Ovary (tissue), 9 donors: ENCODE results near the gene GOLGA6L10. TPM values are rescaled to one million over a fixed set of nuclear protein-coding genes. Genes with fewer than 3 reads are reported as not detected.
"Not testable (repeated sequence)": the region's sequence is repeated elsewhere in the genome, so short reads cannot be mapped to it uniquely, and the experiment has no call there.

Source experiments
- DNase-seq, 5 donors: peaks; one replicate each; pipeline ENCODE4 v3.0.0-alpha.2; 2019 to 2020
- H3K27ac ChIP-seq, 2 donors: fragments of 200-600 bp; one replicate each; pipeline versions ENCODE4 v1.5.1 to v1.8.0; 2019 to 2022
- H3K27me3 ChIP-seq: fragments of 200-600 bp; one replicate; pipeline ENCODE4 v1.8.0; 2022
- H3K36me3 ChIP-seq: fragments of 200-600 bp; sonication (generic); one replicate; pipeline ENCODE4 v1.5.1; 2019
- H3K4me1 ChIP-seq: one replicate; pipeline ENCODE4 v1.8.1; 2013; ENCODE audit warnings: mild to moderate bottlenecking, moderate library complexity; ENCODE audit not compliant: insufficient read depth
- H3K4me3 ChIP-seq: fragments of 200-600 bp; sonication (generic); one replicate; pipeline ENCODE4 v1.5.1; 2017
- H3K9me3 ChIP-seq, 2 donors: fragments of 200-600 bp in 1 of 2; sonication (generic) in 1 of 2; one replicate each; pipeline versions ENCODE4 v1.5.1 to v1.8.1; 2013 to 2019; ENCODE audit warnings: mild to moderate bottlenecking in 1 of 2, moderate library complexity in 1 of 2
- CTCF ChIP-seq, 3 donors: fragments of 450-650 bp in 2 of 3; fragments of 200-600 bp in 1 of 3; IDR thresholded peaks; one replicate each; pipeline versions ENCODE4 v1.5.1 to v1.8.0; 2016 to 2022; ENCODE audit warnings: antibody characterized with exemption in 3 of 3, mild to moderate bottlenecking in 1 of 3
- EP300 ChIP-seq: sonication (generic); formaldehyde crosslinking; IDR thresholded peaks from one replicate; pipeline ENCODE4 v1.6.1; 2017; ENCODE audit warnings: antibody characterized with exemption
- POLR2A ChIP-seq: fragments of 450-650 bp; IDR thresholded peaks from one replicate; pipeline ENCODE4 v1.6.1; 2017; ENCODE audit warnings: antibody characterized with exemption, mild to moderate bottlenecking, moderate library complexity
- WGBS, 3 donors: extraction: QIAGEN DNeasy Blood & Tissue Kit in 1 of 3; methylation state at CpG; one replicate each; pipeline versions ENCODE4 v1.1.5 to v1.1.7; 2013 to 2017; 5-methylcytosine and 5-hydroxymethylcytosine counted together
- intact Hi-C, 4 donors: fragments of 100-400 bp; cut with DNase I; formaldehyde crosslinking; loops; one replicate each; pipeline versions ENCODE4 v1.11.0 to v1.15.1; 2022 to 2023
- polyA plus RNA-seq, 2 donors: library from polyadenylated mRNA; stranded (reverse); fragments of 200-250 nt in 1 of 2; fragments of 350-450 nt in 1 of 2; fragmentation: Illumina TruSeq in 1 of 2; extraction: RNeasy Lipid Tissue Mini Kit (QIAGEN cat#74804) in 1 of 2; gene quantifications; one replicate each; pipeline ENCODE4 v1.2.3, GENCODE V29; 2013 to 2014
- total RNA-seq, 7 donors: library from RNA; depleted of rRNA in 2 of 7; stranded (reverse); fragments of >200 nt in 2 of 7; fragmentation: NEBNext Ultra II Directional in 3 of 7; extraction: Animal tissue kit (Norgen Biotek cat#: 25700) in 3 of 7; gene quantifications; one replicate each; pipeline versions ENCODE4 v1.1.0 to v1.2.4, GENCODE V29; 2016 to 2023
- donor health status: DM: no; HTN: no; CAD: no; lungs with moderate emphysema.
- donor health status: DM: no; HTN: no; CAD: no.
- donor health status: Bipolar disorder and iron deficiency.
- donor health status: DM: yes; HTN: yes; CAD: no.
- donor health status: DM: no; HTN: no; CAD: no.
- donor health status: DM: yes; HTN: yes; CAD: no.

The GOLGA6L10 gene
- total and polyA plus RNA-seq, 9 donors: 0.43 to 3.3 (median 1.5) TPM

- Histone ChIP-seq H3K4me3 (no peak overlapping the region), H3K4me1 (no peaks in the 10 kb centered on the region), H3K36me3 (no peaks in the 10 kb centered on the region), H3K27me3 (no peaks in the 10 kb centered on the region), H3K9me3 (no peaks in the 10 kb centered on the region), H3K27ac (no peak overlapping the region)
- intact Hi-C loops: no loop called here
- DNase-seq: no peak
- WGBS, 3 donors: 80 to 88% (median 85%) methylated on average over 4 of the region's 4 CpGs
- no peak for TF ChIP-seq CTCF (IDR thresholded peaks at IDR 0.05)
- TF ChIP-seq EP300: no peak
- no peak for TF ChIP-seq POLR2A
These were observed 44.5 kb downstream of the GOLGA6L10 start for GRCh38 chr15:82304778-82305090.

GRCh38 chr15:82303956-82304777, 45.1 kb downstream of the GOLGA6L10 start:
- WGBS, 3 donors: 91 to 96% (median 96%) methylated on average over 11 to 12 of the region's 12 CpGs
- H3K9me3 ChIP-seq: no peaks in the 10 kb centered on the region
- DNase-seq: no peak

GRCh38 chr15:82301296-82302016, 47.8 kb downstream of the GOLGA6L10 start:
- no peak for DNase-seq
- no peak overlapping the region for H3K4me3 ChIP-seq
- TF ChIP-seq EP300 (no peak), CTCF (IDR thresholded peaks at IDR 0.05) (no peak), POLR2A (no peak)
- no peaks in the 10 kb centered on the region for H3K4me1 ChIP-seq
- no peaks in the 10 kb centered on the region for H3K9me3 ChIP-seq
- no peaks in the 10 kb centered on the region for H3K27me3 ChIP-seq
- no peak overlapping the region for H3K27ac ChIP-seq
- intact Hi-C loops: no loop called here
- WGBS, 3 donors: 73 to 76% (median 73%) methylated on average over 3 of the region's 3 CpGs
- no peaks in the 10 kb centered on the region for H3K36me3 ChIP-seq

More at GRCh38 chr15:82303956-82304777, 45.1 kb downstream of the GOLGA6L10 start:
- intact Hi-C loops: no loop called here
- no peaks in the 10 kb centered on the region for H3K36me3 ChIP-seq
- H3K27me3 ChIP-seq: no peaks in the 10 kb centered on the region
- no peak for TF ChIP-seq CTCF (IDR thresholded peaks at IDR 0.05)
- TF ChIP-seq EP300: no peak
- no peak for TF ChIP-seq POLR2A
- no peak overlapping the region for H3K4me3 ChIP-seq
- H3K4me1 ChIP-seq: no peaks in the 10 kb centered on the region
- no peak overlapping the region for H3K27ac ChIP-seq

GRCh38 chr15:82300883-82301282, 48.4 kb downstream of the GOLGA6L10 start:
- Histone ChIP-seq H3K4me1 (no peaks in the 10 kb centered on the region), H3K27me3 (no peaks in the 10 kb centered on the region), H3K4me3 (no peak overlapping the region), H3K9me3 (no peaks in the 10 kb centered on the region), H3K27ac (no peak overlapping the region), H3K36me3 (no peaks in the 10 kb centered on the region)
- intact Hi-C loops: no loop called here
- TF ChIP-seq POLR2A (no peak), CTCF (IDR thresholded peaks at IDR 0.05) (no peak), EP300 (no peak)
- DNase-seq: no peak
- WGBS, 3 donors: 89 to 91% (median 90%) methylated on average over 7 of the region's 7 CpGs

GRCh38 chr15:82300326-82300725, 48.9 kb downstream of the GOLGA6L10 start:
- H3K36me3 ChIP-seq, H3K27ac ChIP-seq, H3K9me3 ChIP-seq, intact Hi-C loops, H3K4me3 ChIP-seq, H3K27me3 ChIP-seq, H3K4me1 ChIP-seq, DNase-seq: not testable (repeated sequence)
- 30 to 48% (median 35%) methylated on average over 5 to 6 of the region's 6 CpGs for WGBS, 3 donors

- H3K27ac ChIP-seq, H3K9me3 ChIP-seq, H3K27me3 ChIP-seq, H3K36me3 ChIP-seq, H3K4me3 ChIP-seq, intact Hi-C loops, DNase-seq, H3K4me1 ChIP-seq: not testable (repeated sequence)
- WGBS, 3 donors: 74 to 86% (median 79%) methylated on average over 3 to 4 of the region's 6 CpGs
These were observed 49.8 kb downstream of the GOLGA6L10 start for GRCh38 chr15:82299511-82299914.
